ENCODE measurements around the gene MYOG.

GRCh38 chr1:203034422-203035110 lies 51.2 kb downstream of the MYOG start:
- TF ChIP-seq CTCF (conservative IDR thresholded peaks at IDR 0.05; ENCODE audit: low read depth, low read length) (no peak), EZH2 (IDR thresholded peaks at IDR 0.05; ENCODE audit: low read length, unreplicated experiment) (no peak)
